BLaER1 (cell line): Measurements from ENCODE around the gene PACRGL.
"Not testable (repeated sequence)": the region's sequence is repeated elsewhere in the genome, so short reads cannot be mapped to it uniquely, and the experiment has no call there.

Experiments used
- H3K27ac ChIP-seq: shearing (Covaris generic); formaldehyde crosslinking; 2 replicates; pipeline ENCODE4 v1.8.1; 2022
- H3K27me3 ChIP-seq: shearing (Covaris generic); formaldehyde crosslinking; 2 replicates; pipeline ENCODE4 v1.8.1; 2022
- H3K36me3 ChIP-seq: shearing (Covaris generic); formaldehyde crosslinking; 2 replicates; pipeline ENCODE4 v1.8.1; 2022
- H3K4me1 ChIP-seq: shearing (Covaris generic); formaldehyde crosslinking; 2 replicates; pipeline ENCODE4 v1.8.1; 2022
- H3K4me2 ChIP-seq: shearing (Covaris generic); formaldehyde crosslinking; 2 replicates; pipeline ENCODE4 v1.8.1; 2022
- H3K4me3 ChIP-seq: shearing (Covaris generic); formaldehyde crosslinking; 2 replicates; pipeline ENCODE4 v1.8.1; 2022
- H3K9ac ChIP-seq: shearing (Covaris generic); formaldehyde crosslinking; 2 replicates; pipeline ENCODE4 v1.8.1; 2022
- H3K9me3 ChIP-seq: shearing (Covaris generic); formaldehyde crosslinking; 2 replicates; pipeline ENCODE4 v1.8.1; 2022
- H4K20me1 ChIP-seq: shearing (Covaris generic); formaldehyde crosslinking; 2 replicates; pipeline ENCODE4 v1.8.1; 2022
- Cebpa-rat ChIP-seq: shearing (Covaris generic); IDR thresholded peaks from 2 replicates; pipeline ENCODE4 v1.8.1; 2022

Gene PACRGL

GRCh38 chr4:20773144-20773997, 73.1 kb downstream of the PACRGL start:
- no peak overlapping the region for H3K4me3 ChIP-seq
- no peaks in the 10 kb centered on the region for H4K20me1 ChIP-seq
- H3K4me2 ChIP-seq: no peak overlapping the region
- H3K27ac ChIP-seq: no peak overlapping the region
- H3K9ac ChIP-seq: no peak overlapping the region
- H3K9me3 ChIP-seq: no peaks in the 10 kb centered on the region
- TF ChIP-seq Cebpa-rat: no peak
- no peaks in the 10 kb centered on the region for H3K27me3 ChIP-seq
- H3K36me3 ChIP-seq: no peaks in the 10 kb centered on the region
- no peaks in the 10 kb centered on the region for H3K4me1 ChIP-seq

DNA sequence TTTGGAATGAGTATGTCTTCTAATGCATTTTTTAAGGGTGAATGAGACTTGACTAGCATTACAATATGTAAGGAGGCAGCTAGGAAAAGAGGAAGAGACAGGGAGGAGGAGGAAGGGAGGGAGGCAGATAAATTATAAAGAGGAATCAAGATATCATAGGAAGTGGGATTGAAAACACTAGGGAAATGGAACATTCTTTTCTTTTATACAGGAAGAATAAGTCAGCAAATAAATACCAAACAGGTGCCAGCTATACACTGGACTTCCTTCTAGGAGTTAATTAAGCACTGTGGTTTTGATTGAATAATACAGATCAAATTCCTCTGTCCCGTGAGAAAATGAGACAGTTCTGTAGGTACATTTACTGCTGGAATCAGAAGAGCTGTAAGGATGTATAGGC, 78.6 kb downstream of the PACRGL start:
- H3K36me3 ChIP-seq: no peaks in the 10 kb centered on the region
- no peaks in the 10 kb centered on the region for H3K27me3 ChIP-seq
- no peak for TF ChIP-seq Cebpa-rat
- no peaks in the 10 kb centered on the region for H3K4me1 ChIP-seq
- H3K27ac ChIP-seq: no peak overlapping the region
- H3K9ac ChIP-seq: no peak overlapping the region
- H3K9me3 ChIP-seq: peaks cover 38% of the 10 kb centered on the region
- no peak overlapping the region for H3K4me3 ChIP-seq
- no peak overlapping the region for H3K4me2 ChIP-seq
- no peaks in the 10 kb centered on the region for H4K20me1 ChIP-seq

- H3K4me3 ChIP-seq, H3K4me2 ChIP-seq: not testable (repeated sequence)
- H3K9me3 ChIP-seq: peaks cover 38% of the 10 kb centered on the region
These were observed 82.9 kb downstream of the PACRGL start for GRCh38 chr4:20783134-20783533.

DNA sequence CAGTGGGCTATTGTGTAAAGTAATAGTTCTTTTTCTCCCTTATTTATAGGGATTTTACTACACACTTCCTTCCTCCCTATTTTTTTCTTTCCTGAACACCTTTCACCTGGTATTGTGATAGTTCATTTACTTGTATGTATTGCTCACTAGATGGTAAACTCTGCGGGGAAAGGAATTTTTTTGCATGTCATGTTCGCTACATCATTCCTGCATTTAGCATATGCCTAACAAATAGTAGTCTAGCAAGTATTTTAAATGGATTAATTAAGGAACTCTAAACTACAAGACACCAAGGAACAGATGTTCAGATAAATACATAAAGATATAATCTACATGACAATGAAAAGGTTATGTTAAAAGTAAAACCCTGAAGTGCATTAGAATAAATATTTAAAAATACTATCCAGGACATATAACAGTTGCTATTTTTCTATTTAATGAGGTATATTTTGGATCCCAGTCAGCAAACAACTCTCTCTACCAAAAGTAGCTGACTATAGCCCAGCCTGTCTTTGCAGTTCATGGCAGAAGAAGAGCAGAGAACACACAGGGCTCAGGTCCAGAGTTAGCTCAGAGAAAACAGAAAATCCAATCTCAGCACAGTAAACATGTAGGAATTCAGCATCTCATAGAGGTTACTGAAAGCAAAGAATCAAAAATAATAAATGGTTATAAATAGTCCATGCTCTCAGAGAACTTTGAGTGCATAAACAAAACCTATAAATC, 87.8 kb downstream of the PACRGL start:
- Histone ChIP-seq H3K4me2 (no peak overlapping the region), H4K20me1 (no peaks in the 10 kb centered on the region), H3K27me3 (no peaks in the 10 kb centered on the region), H3K9me3 (peaks cover 4% of the 10 kb centered on the region), H3K4me1 (no peaks in the 10 kb centered on the region), H3K27ac (no peak overlapping the region), H3K9ac (no peak overlapping the region), H3K4me3 (no peak overlapping the region), H3K36me3 (no peaks in the 10 kb centered on the region)
- no peak for TF ChIP-seq Cebpa-rat

More at GRCh38 chr4:20783134-20783533, 82.9 kb downstream of the PACRGL start:
- not testable (repeated sequence) for H3K36me3 ChIP-seq, H4K20me1 ChIP-seq, H3K4me1 ChIP-seq, H3K9ac ChIP-seq, H3K27me3 ChIP-seq, H3K27ac ChIP-seq
